Measurements from ENCODE around the gene RGS1. TPM values are rescaled to one million over a fixed set of nuclear protein-coding genes. Genes with fewer than 3 reads are reported as not detected.

The RGS1 gene
- polyA plus RNA-seq, 3 donors, result 2.1 to 4.6 (median 3.5) TPM

DNA sequence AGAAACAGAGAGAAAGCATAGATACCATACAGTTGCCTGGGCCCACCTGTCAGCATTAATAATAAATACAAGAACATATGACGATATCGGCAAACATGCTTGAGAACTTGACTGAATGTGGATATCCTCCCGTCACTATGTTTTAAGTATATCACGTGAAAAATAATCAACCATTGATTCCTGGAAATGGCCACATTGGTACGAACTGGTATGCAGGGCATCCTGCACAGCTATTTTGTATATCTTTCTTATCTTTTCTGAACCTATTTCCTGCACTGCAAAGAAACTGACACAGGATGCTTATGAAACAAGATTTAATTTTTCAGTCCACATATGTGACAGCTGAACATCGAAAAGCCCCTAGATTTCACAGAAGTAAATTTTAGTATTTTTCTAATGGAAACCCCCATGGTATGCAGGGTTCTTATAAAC, 22.8 kb upstream of the RGS1 start:
- no peak for DNase-seq (ENCODE audit: low read depth in 3 of 3, low spot score in 2 of 3)

DNA sequence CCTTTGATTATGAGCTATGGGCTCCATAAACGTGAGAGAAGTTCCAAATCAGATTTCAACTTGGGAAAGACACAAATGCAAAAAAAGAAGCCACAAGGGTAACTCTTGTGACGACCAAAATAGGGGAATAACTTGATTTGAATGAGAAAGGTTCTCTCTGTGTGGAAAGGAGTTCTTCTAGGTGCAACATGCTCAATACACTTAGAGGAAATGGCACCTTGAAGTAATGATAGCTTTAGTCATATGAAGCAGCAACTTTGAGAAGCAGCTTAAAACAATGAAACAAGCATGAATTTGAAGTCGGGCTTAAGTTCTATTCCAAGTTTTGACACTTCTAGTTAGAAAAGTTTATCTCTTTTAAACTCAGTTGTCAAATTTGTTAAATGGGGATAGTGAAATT, 21.8 kb upstream of the RGS1 start:
- no peak for DNase-seq (ENCODE audit: low read depth in 3 of 3, low spot score in 2 of 3)

DNA sequence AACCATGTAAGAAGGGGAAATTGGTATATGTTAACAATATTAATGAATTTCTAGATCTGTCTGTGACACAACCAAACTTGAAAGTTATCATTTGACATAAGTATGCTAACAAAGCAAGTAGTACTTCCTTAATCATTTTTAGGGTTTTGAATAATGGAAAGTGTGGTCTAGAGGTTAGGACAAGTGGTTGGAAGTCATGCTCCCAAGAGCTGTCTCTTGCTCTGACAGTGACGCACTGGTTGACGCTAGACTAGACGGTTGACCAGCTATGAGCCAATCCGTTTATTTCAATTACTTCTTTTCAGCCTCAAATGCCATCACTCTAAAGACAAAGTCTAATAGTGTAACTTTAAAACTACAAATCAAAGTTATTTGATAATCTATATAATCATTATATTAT, 20.7 kb upstream of the RGS1 start:
- DNase-seq (ENCODE audit: low read depth in 3 of 3, low spot score in 2 of 3), result no peak

GRCh38 chr1:192555399-192555798, 20.2 kb upstream of the RGS1 start:
- no peak for DNase-seq (ENCODE audit: low read depth in 3 of 3, low spot score in 2 of 3)

DNA sequence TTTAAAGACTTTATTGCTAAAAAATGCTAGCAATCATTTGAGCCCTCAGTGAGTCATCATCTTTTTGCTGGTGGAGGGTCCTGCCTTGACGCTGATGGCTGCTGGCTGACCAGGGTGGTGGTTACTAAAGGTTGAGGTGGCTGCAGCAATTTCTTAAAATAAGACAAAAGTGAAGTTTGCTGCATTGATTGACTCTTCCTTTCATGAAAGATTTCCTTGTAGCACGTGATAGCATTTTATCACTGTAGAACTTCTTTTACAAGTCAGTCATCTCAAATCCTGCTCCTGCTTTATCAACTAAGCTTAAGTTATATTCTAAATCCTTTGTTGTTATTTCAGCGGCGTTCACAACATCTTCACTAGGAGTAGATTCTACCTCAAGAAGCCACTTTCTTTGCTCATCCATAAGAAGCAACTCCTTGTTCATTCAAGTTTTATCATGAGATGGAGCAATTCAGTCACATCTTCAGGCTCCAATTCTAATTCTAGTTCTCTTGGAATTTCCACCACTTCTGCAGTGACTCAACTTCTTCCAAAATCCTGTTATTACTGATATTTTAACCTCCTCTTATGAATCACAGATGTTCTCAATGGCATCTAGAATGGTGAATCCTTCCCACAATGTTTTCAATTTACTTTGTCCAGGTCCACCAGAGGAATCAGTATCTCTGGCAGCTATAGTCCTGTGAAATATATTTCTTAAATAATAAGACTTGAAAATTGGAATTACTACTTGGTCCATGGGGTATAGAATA, 17.6 kb upstream of the RGS1 start:
- DNase-seq (ENCODE audit: low read depth in 3 of 3, low spot score in 2 of 3), result no peak

DNA sequence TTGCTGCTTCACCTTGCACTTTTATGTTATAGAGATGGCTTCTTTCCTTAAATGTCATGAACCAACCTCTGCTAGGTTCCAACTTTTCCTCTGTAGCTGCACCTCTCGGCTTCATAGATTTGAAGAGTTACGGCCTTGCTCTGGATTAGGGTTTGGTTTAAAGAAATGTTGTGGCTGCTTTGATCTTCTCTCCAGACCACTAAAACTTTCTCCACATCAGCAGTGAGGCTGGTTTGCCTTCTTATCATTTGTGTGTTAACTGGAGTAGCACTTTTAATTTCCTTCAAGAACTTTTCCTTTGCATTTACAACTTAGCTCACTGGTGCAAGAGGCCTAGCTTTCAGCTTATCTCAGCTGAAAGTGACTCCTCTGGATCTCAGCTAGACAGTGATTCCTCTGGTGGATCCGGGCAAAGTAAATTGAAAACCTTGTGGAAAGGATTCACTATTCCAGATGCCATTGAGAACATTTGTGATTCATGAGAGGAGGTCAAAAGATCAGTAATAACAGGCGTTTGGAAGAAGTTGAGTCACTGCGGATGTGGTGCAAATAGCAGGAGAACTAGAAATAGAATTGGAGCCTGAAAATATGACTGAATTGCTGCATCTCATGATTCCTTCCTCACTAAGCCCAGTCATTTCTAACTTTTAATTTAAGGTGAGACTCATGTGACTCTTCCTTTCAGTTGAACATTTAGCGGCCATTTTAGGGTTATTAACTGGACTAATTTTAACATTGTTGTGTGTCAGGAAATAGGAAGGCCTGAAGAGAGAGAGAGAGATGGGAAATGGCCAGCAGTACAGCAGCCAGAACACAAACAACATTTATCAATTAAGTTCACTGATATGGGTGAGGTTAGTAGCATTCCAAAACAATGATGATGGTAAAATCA, 16.2 kb upstream of the RGS1 start:
- no peak for DNase-seq (ENCODE audit: low read depth in 3 of 3, low spot score in 2 of 3)

GRCh38 chr1:192561301-192561700, 14.3 kb upstream of the RGS1 start:
- no peak for DNase-seq (ENCODE audit: low read depth in 3 of 3, low spot score in 2 of 3)

DNA sequence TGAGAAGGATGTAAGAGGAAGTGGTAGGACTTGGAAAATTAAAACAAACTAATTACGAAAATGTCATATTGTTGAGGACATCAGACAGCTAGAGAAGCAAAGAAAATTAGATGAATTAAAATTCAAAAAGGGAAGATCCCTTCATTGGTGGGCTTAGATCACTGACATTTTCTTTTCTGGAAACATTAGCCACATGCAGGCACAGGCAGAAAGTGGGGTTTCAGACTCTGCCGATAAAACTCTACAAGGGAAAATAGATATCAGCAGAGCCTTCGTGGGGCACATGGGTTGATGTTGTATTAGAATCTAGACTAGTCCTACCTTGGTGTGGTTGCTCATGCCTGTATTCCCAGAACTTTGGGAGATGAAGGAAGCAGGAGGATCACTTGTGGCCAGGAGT, 12.4 kb upstream of the RGS1 start:
- no peak for DNase-seq (ENCODE audit: low read depth in 3 of 3, low spot score in 2 of 3)

DNA sequence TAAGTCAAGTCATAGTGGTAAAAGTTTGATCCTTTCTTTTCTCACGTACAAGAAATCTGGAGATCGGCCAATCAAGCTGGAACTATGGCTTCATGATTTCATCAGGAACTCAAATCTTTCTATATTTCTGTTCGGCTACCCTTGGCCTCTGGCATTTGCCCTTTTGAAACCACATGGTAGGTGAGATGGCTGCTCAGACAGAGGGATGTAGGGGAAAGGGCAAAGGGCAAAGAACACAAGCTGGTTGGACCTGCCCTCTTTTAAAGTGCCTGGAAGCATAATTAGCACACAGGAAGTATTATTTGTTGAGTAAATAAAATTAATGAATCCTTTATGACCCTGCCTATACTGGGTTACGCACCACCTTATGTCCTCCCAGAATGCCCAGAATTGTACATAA, 11.5 kb upstream of the RGS1 start:
- DNase-seq (ENCODE audit: low read depth in 3 of 3, low spot score in 2 of 3), result no peak

GRCh38 chr1:192565946-192566345, 9.6 kb upstream of the RGS1 start:
- DNase-seq (ENCODE audit: low read depth in 3 of 3, low spot score in 2 of 3), result no peak

GRCh38 chr1:192566657-192567056, 8.9 kb upstream of the RGS1 start:
- no peak for DNase-seq (ENCODE audit: low read depth in 3 of 3, low spot score in 2 of 3)

GRCh38 chr1:192568063-192568462, 7.5 kb upstream of the RGS1 start:
- no peak for DNase-seq (ENCODE audit: low read depth in 3 of 3, low spot score in 2 of 3)

DNA sequence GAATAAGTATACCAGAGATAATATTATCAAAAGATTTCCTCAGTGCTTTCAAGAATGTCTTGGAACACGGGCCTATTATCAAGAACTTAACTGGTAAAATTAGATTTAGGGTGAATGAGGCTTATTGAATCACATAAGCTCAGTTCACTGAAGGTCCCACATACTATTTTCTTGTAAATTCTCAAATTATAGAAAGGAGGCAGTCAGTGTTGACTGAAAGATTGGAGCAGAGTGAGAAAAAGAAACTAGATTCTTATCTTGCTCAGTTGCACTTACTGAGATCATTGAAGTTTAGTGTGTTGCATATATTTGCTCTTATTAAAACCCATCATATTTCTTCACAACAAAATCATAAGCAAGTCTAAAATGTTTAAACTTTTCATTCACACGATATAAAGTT, 3.9 kb upstream of the RGS1 start:
- DNase-seq (ENCODE audit: low read depth in 3 of 3, low spot score in 2 of 3), result no peak

GRCh38 chr1:192573499-192573898, 2.1 kb upstream of the RGS1 start:
- DNase-seq (ENCODE audit: low read depth in 3 of 3, low spot score in 2 of 3), result no peak

- no peak for DNase-seq (ENCODE audit: low read depth in 3 of 3, low spot score in 2 of 3)
These were observed 1.5 kb upstream of the RGS1 start for GRCh38 chr1:192574073-192574472.

- DNase-seq (ENCODE audit: low read depth in 3 of 3, low spot score in 2 of 3), result no peak
These were observed 894 bp downstream of the RGS1 start for GRCh38 chr1:192576190-192577144.

GRCh38 chr1:192577145-192578140, 1.9 kb downstream of the RGS1 start:
- no peak for DNase-seq (ENCODE audit: low read depth in 3 of 3, low spot score in 2 of 3)

- DNase-seq (ENCODE audit: low read depth in 3 of 3, low spot score in 2 of 3), result no peak
These were observed 2.8 kb downstream of the RGS1 start for GRCh38 chr1:192578144-192578909.

Measured in right renal cortex interstitium (tissue), 3 donors.